ENCODE data around the gene LOXHD1. TPM values are rescaled to one million over a fixed set of nuclear protein-coding genes. Genes with fewer than 3 reads are reported as not detected.

The LOXHD1 gene
- total RNA-seq, 1 experiment from 2014 or later = not detected

- Histone ChIP-seq H3K9me3 (no peaks in the 10 kb centered on the region), H3K4me1 (no peaks in the 10 kb centered on the region), H3K36me3 (ENCODE audit: control insufficient read depth, insufficient read depth, low read length) (no peaks in the 10 kb centered on the region), H3K27me3 (replicated peaks; ENCODE audit: control insufficient read depth, insufficient read depth, low read length) (no peaks in the 10 kb centered on the region), H3K4me3 (ENCODE audit: low read depth, low read length) (no peak overlapping the region)
- Mint-ChIP-seq H3K27me3 (ENCODE audit: insufficient read depth, unreplicated experiment) (no peaks in the 10 kb centered on the region), H3K4me3 (ENCODE audit: unreplicated experiment) (no peak overlapping the region), H3K27ac (ENCODE audit: unreplicated experiment) (no peak overlapping the region), H3K4me1 (ENCODE audit: low read depth, unreplicated experiment) (no peaks in the 10 kb centered on the region), H3K36me3 (ENCODE audit: insufficient read depth, unreplicated experiment) (no peaks in the 10 kb centered on the region), H3K9me3 (ENCODE audit: unreplicated experiment) (no peaks in the 10 kb centered on the region)
- intact Hi-C loops (cut with micrococcal nuclease; ENCODE audit: unreplicated experiment) = no loop called here
- DNase-seq = no peak
- CTCF ChIA-PET = no interaction called here
- BruUV-seq (replicated peaks) = no TSS peak
- TF ChIP-seq CTCF (IDR thresholded peaks at IDR 0.05; ENCODE audit: insufficient read depth in 1 of 2, low read depth in 1 of 2, low read length in 1 of 2, severe bottlenecking in 1 of 2, unreplicated experiment in 1 of 2) = no peak
- POLR2A ChIA-PET = no interaction called here
These were observed 146.6 kb downstream of the LOXHD1 start for GRCh38 chr18:46510386-46510785.

- Mint-ChIP-seq H3K36me3 (ENCODE audit: insufficient read depth, unreplicated experiment) (no peaks in the 10 kb centered on the region), H3K27me3 (ENCODE audit: insufficient read depth, unreplicated experiment) (no peaks in the 10 kb centered on the region), H3K4me3 (ENCODE audit: unreplicated experiment) (no peak overlapping the region), H3K27ac (ENCODE audit: unreplicated experiment) (no peak overlapping the region), H3K9me3 (ENCODE audit: unreplicated experiment) (no peaks in the 10 kb centered on the region), H3K4me1 (ENCODE audit: low read depth, unreplicated experiment) (no peaks in the 10 kb centered on the region)
- Histone ChIP-seq H3K36me3 (ENCODE audit: control insufficient read depth, insufficient read depth, low read length) (no peaks in the 10 kb centered on the region), H3K4me3 (ENCODE audit: low read depth, low read length) (no peak overlapping the region), H3K27me3 (replicated peaks; ENCODE audit: control insufficient read depth, insufficient read depth, low read length) (no peaks in the 10 kb centered on the region), H3K9me3 (no peaks in the 10 kb centered on the region), H3K4me1 (no peaks in the 10 kb centered on the region)
- no TSS peak for BruUV-seq (replicated peaks)
- no peak for TF ChIP-seq CTCF (IDR thresholded peaks at IDR 0.05; ENCODE audit: insufficient read depth in 1 of 2, low read depth in 1 of 2, low read length in 1 of 2, severe bottlenecking in 1 of 2, unreplicated experiment in 1 of 2)
- DNase-seq = no peak
- CTCF ChIA-PET = no interaction called here
- POLR2A ChIA-PET = interaction anchor here (0.6 kb wide), 1 partner anchor 127 kb away, joined by 4 read pairs; no protein-coding TSS in a partner anchor
- intact Hi-C loops (cut with micrococcal nuclease; ENCODE audit: unreplicated experiment) = no loop called here
These were observed 147.5 kb downstream of the LOXHD1 start for GRCh38 chr18:46509530-46509929.

- TF ChIP-seq CTCF (IDR thresholded peaks at IDR 0.05; ENCODE audit: insufficient read depth in 1 of 2, low read depth in 1 of 2, low read length in 1 of 2, severe bottlenecking in 1 of 2, unreplicated experiment in 1 of 2) = no peak
- no peak overlapping the region for H3K27ac Mint-ChIP-seq (ENCODE audit: unreplicated experiment)
- intact Hi-C loops (cut with micrococcal nuclease; ENCODE audit: unreplicated experiment) = no loop called here
- no peaks in the 10 kb centered on the region for H3K36me3 Mint-ChIP-seq (ENCODE audit: insufficient read depth, unreplicated experiment)
- H3K36me3 ChIP-seq (ENCODE audit: control insufficient read depth, insufficient read depth, low read length) = no peaks in the 10 kb centered on the region
- no peaks in the 10 kb centered on the region for H3K27me3 ChIP-seq (replicated peaks; ENCODE audit: control insufficient read depth, insufficient read depth, low read length)
- POLR2A ChIA-PET = no interaction called here
- H3K9me3 Mint-ChIP-seq (ENCODE audit: unreplicated experiment) = no peaks in the 10 kb centered on the region
- no peaks in the 10 kb centered on the region for H3K4me1 Mint-ChIP-seq (ENCODE audit: low read depth, unreplicated experiment)
- no peak overlapping the region for H3K4me3 ChIP-seq (ENCODE audit: low read depth, low read length)
- no peaks in the 10 kb centered on the region for H3K9me3 ChIP-seq
- DNase-seq = no peak
- no peaks in the 10 kb centered on the region for H3K27me3 Mint-ChIP-seq (ENCODE audit: insufficient read depth, unreplicated experiment)
- CTCF ChIA-PET = no interaction called here
- H3K4me1 ChIP-seq = no peaks in the 10 kb centered on the region
- no peak overlapping the region for H3K4me3 Mint-ChIP-seq (ENCODE audit: unreplicated experiment)
- no TSS peak for BruUV-seq (replicated peaks)
These were observed 149.9 kb downstream of the LOXHD1 start for GRCh38 chr18:46506974-46507586.

All from Caco-2 (cell line).